Measurements from ENCODE around the gene CNDP2. TPM values are rescaled to one million over a fixed set of nuclear protein-coding genes. Genes with fewer than 3 reads are reported as not detected.
A peak's percentile ranks its signal among the peaks of the same experiment; 100 is the strongest.

The CNDP2 gene
- total and polyA plus RNA-seq, 4 donors, result 26.7 to 99.2 (median 74.2) TPM

- Histone ChIP-seq H3K27me3 (ENCODE audit: control insufficient read depth in 1 of 2, insufficient read depth in 2 of 2, low read length in 1 of 2) (no peaks in the 10 kb centered on the region), H3K27ac (ENCODE audit: low read depth in 1 of 2, low read length in 2 of 2) (no peak overlapping the region), H3K36me3 (ENCODE audit: control insufficient read depth in 1 of 2, insufficient read depth in 2 of 2, low read length in 1 of 2) (peaks cover 0 to 8% of the 10 kb centered on the region in 2 donors), H3K4me1 (ENCODE audit: control insufficient read depth in 1 of 2, insufficient read depth in 2 of 2, low read length in 2 of 2) (no peaks in the 10 kb centered on the region), H3K4me3 (ENCODE audit: low read length in 2 of 2) (no peak overlapping the region), H3K9me3 (ENCODE audit: control insufficient read depth, low read length) (no peaks in the 10 kb centered on the region)
- DNase-seq, result no peak
- 86 to 92% methylated on average over 11 of the region's 11 CpGs for WGBS, 2 donors
- intact Hi-C loops (cut with DNase I), result no loop called here
- ATAC-seq (ENCODE audit: low FRiP score), result no peak
Measured at GRCh38 chr18:74508821-74509225, 12.7 kb downstream of the CNDP2 start.

GRCh38 chr18:74509856-74510769 is 13.9 kb downstream of the CNDP2 start:
- no peaks in the 10 kb centered on the region for H3K9me3 ChIP-seq (ENCODE audit: control insufficient read depth, low read length)
- no peaks in the 10 kb centered on the region for H3K27me3 ChIP-seq (ENCODE audit: control insufficient read depth in 1 of 2, insufficient read depth in 2 of 2, low read length in 1 of 2)
- peak; percentile 16 for ATAC-seq (ENCODE audit: low FRiP score)
- no peak overlapping the region for H3K27ac ChIP-seq (ENCODE audit: low read depth in 1 of 2, low read length in 2 of 2)
- DNase-seq, result no peak
- H3K4me3 ChIP-seq (ENCODE audit: low read length in 2 of 2), result no peak overlapping the region
- intact Hi-C loops (cut with DNase I), result no loop called here
- WGBS, 2 donors, result 88 to 89% methylated on average over 29 of the region's 29 CpGs
- peaks cover 0 to 8% of the 10 kb centered on the region in 2 donors for H3K36me3 ChIP-seq (ENCODE audit: control insufficient read depth in 1 of 2, insufficient read depth in 2 of 2, low read length in 1 of 2)
- H3K4me1 ChIP-seq (ENCODE audit: control insufficient read depth in 1 of 2, insufficient read depth in 2 of 2, low read length in 2 of 2), result no peaks in the 10 kb centered on the region

- Histone ChIP-seq H3K4me3 (ENCODE audit: low read length in 2 of 2) (no peak overlapping the region), H3K9me3 (ENCODE audit: control insufficient read depth, low read length) (no peaks in the 10 kb centered on the region), H3K27me3 (ENCODE audit: control insufficient read depth in 1 of 2, insufficient read depth in 2 of 2, low read length in 1 of 2) (no peaks in the 10 kb centered on the region), H3K36me3 (ENCODE audit: control insufficient read depth in 1 of 2, insufficient read depth in 2 of 2, low read length in 1 of 2) (peaks cover 0 to 10% of the 10 kb centered on the region in 2 donors), H3K4me1 (ENCODE audit: control insufficient read depth in 1 of 2, insufficient read depth in 2 of 2, low read length in 2 of 2) (no peaks in the 10 kb centered on the region), H3K27ac (ENCODE audit: low read depth in 1 of 2, low read length in 2 of 2) (no peak overlapping the region)
- DNase-seq, result no peak
- no peak for ATAC-seq (ENCODE audit: low FRiP score)
- intact Hi-C loops (cut with DNase I), result no loop called here
- 87 to 93% methylated on average over 12 of the region's 12 CpGs for WGBS, 2 donors
Measured at GRCh38 chr18:74510770-74511095, 14.6 kb downstream of the CNDP2 start.

- H3K36me3 ChIP-seq (ENCODE audit: control insufficient read depth in 1 of 2, insufficient read depth in 2 of 2, low read length in 1 of 2), result peaks cover 0 to 16% of the 10 kb centered on the region in 2 donors
- WGBS, 2 donors, result 93 to 98% methylated on average over 7 of the region's 7 CpGs
- no peaks in the 10 kb centered on the region for H3K9me3 ChIP-seq (ENCODE audit: control insufficient read depth, low read length)
- no peak overlapping the region for H3K27ac ChIP-seq (ENCODE audit: low read depth in 1 of 2, low read length in 2 of 2)
- ATAC-seq (ENCODE audit: low FRiP score) (no peak), DNase-seq (no peak)
- H3K27me3 ChIP-seq (ENCODE audit: control insufficient read depth in 1 of 2, insufficient read depth in 2 of 2, low read length in 1 of 2), result no peaks in the 10 kb centered on the region
- intact Hi-C loops (cut with DNase I), result no loop called here
- H3K4me1 ChIP-seq (ENCODE audit: control insufficient read depth in 1 of 2, insufficient read depth in 2 of 2, low read length in 2 of 2), result no peaks in the 10 kb centered on the region
- H3K4me3 ChIP-seq (ENCODE audit: low read length in 2 of 2), result no peak overlapping the region
Measured at GRCh38 chr18:74511823-74512222, 15.7 kb downstream of the CNDP2 start.

GRCh38 chr18:74512321-74513053 is 16.3 kb downstream of the CNDP2 start:
- H3K36me3 ChIP-seq (ENCODE audit: control insufficient read depth in 1 of 2, insufficient read depth in 2 of 2, low read length in 1 of 2), result peaks cover 0 to 17% of the 10 kb centered on the region in 2 donors
- ATAC-seq (ENCODE audit: low FRiP score) (no peak), DNase-seq (no peak)
- 88 to 91% methylated on average over 15 of the region's 15 CpGs for WGBS, 2 donors
- H3K27ac ChIP-seq (ENCODE audit: low read depth in 1 of 2, low read length in 2 of 2), result no peak overlapping the region
- no peak overlapping the region for H3K4me3 ChIP-seq (ENCODE audit: low read length in 2 of 2)
- H3K4me1 ChIP-seq (ENCODE audit: control insufficient read depth in 1 of 2, insufficient read depth in 2 of 2, low read length in 2 of 2), result no peaks in the 10 kb centered on the region
- intact Hi-C loops (cut with DNase I), result no loop called here
- no peaks in the 10 kb centered on the region for H3K27me3 ChIP-seq (ENCODE audit: control insufficient read depth in 1 of 2, insufficient read depth in 2 of 2, low read length in 1 of 2)
- no peaks in the 10 kb centered on the region for H3K9me3 ChIP-seq (ENCODE audit: control insufficient read depth, low read length)

- H3K27me3 ChIP-seq (ENCODE audit: control insufficient read depth in 1 of 2, insufficient read depth in 2 of 2, low read length in 1 of 2), result no peaks in the 10 kb centered on the region
- H3K27ac ChIP-seq (ENCODE audit: low read depth in 1 of 2, low read length in 2 of 2), result no peak overlapping the region
- H3K9me3 ChIP-seq (ENCODE audit: control insufficient read depth, low read length), result no peaks in the 10 kb centered on the region
- intact Hi-C loops (cut with DNase I), result no loop called here
- H3K36me3 ChIP-seq (ENCODE audit: control insufficient read depth in 1 of 2, insufficient read depth in 2 of 2, low read length in 1 of 2), result peaks cover 0 to 17% of the 10 kb centered on the region in 2 donors
- WGBS, 2 donors, result 92 to 94% methylated on average over 27 of the region's 27 CpGs
- H3K4me1 ChIP-seq (ENCODE audit: control insufficient read depth in 1 of 2, insufficient read depth in 2 of 2, low read length in 2 of 2), result no peaks in the 10 kb centered on the region
- ATAC-seq (ENCODE audit: low FRiP score) (no peak), DNase-seq (no peak)
- no peak overlapping the region for H3K4me3 ChIP-seq (ENCODE audit: low read length in 2 of 2)
Measured at GRCh38 chr18:74513149-74513882, 17.2 kb downstream of the CNDP2 start.

GRCh38 chr18:74513883-74514205 is 17.7 kb downstream of the CNDP2 start:
- DNase-seq, result no peak
- WGBS, 2 donors, result 78 to 85% methylated on average over 8 of the region's 8 CpGs
- Histone ChIP-seq H3K27ac (ENCODE audit: low read depth in 1 of 2, low read length in 2 of 2) (no peak overlapping the region), H3K4me1 (ENCODE audit: control insufficient read depth in 1 of 2, insufficient read depth in 2 of 2, low read length in 2 of 2) (no peaks in the 10 kb centered on the region), H3K4me3 (ENCODE audit: low read length in 2 of 2) (no peak overlapping the region), H3K27me3 (ENCODE audit: control insufficient read depth in 1 of 2, insufficient read depth in 2 of 2, low read length in 1 of 2) (no peaks in the 10 kb centered on the region), H3K9me3 (ENCODE audit: control insufficient read depth, low read length) (no peaks in the 10 kb centered on the region), H3K36me3 (ENCODE audit: control insufficient read depth in 1 of 2, insufficient read depth in 2 of 2, low read length in 1 of 2) (peaks cover 0 to 20% of the 10 kb centered on the region in 2 donors)
- intact Hi-C loops (cut with DNase I), result no loop called here
- no peak for ATAC-seq (ENCODE audit: low FRiP score)

GRCh38 chr18:74514860-74515495 is 18.8 kb downstream of the CNDP2 start:
- no peaks in the 10 kb centered on the region for H3K4me1 ChIP-seq (ENCODE audit: control insufficient read depth in 1 of 2, insufficient read depth in 2 of 2, low read length in 2 of 2)
- ATAC-seq (ENCODE audit: low FRiP score) (no peak), DNase-seq (no peak)
- no peak overlapping the region for H3K27ac ChIP-seq (ENCODE audit: low read depth in 1 of 2, low read length in 2 of 2)
- H3K4me3 ChIP-seq (ENCODE audit: low read length in 2 of 2), result no peak overlapping the region
- peaks cover 0 to 22% of the 10 kb centered on the region in 2 donors for H3K36me3 ChIP-seq (ENCODE audit: control insufficient read depth in 1 of 2, insufficient read depth in 2 of 2, low read length in 1 of 2)
- H3K27me3 ChIP-seq (ENCODE audit: control insufficient read depth in 1 of 2, insufficient read depth in 2 of 2, low read length in 1 of 2), result no peaks in the 10 kb centered on the region
- H3K9me3 ChIP-seq (ENCODE audit: control insufficient read depth, low read length), result no peaks in the 10 kb centered on the region
- 89 to 92% methylated on average over 18 of the region's 18 CpGs for WGBS, 2 donors
- intact Hi-C loops (cut with DNase I), result no loop called here
